GM10847 (cell line): ENCODE data around the gene NEAT1.

Experiments
- POLR2A ChIP-seq: IDR thresholded peaks from 2 replicates; pipeline ENCODE4 v1.6.1; 2011; ENCODE audit not compliant: insufficient read length; ENCODE audit errors: extremely low read depth

Gene NEAT1

GRCh38 chr11:65432686-65433582 is 10.3 kb downstream of the NEAT1 start:
- TF ChIP-seq POLR2A = no peak

DNA sequence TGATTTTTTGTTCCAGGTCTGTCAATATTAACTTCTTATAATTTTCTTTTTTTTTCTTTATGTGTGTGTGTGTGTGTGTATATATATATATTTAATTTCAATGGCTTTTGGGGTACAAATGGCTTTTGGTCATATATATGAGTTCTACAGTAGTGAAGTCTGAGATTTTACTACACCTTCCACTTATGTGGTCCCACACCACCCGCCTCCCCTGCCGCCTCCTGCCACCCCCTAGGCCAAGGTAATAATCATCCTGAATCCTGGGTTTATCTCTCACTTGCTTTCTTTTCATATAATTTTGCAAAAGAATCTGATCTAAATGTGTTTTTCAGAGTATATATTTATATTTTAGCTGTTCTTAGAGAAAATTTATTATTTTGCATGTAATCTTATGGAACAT is 11.1 kb downstream of the NEAT1 start:
- TF ChIP-seq POLR2A = no peak

GRCh38 chr11:65434057-65434666 is 11.6 kb downstream of the NEAT1 start:
- TF ChIP-seq POLR2A = no peak

DNA sequence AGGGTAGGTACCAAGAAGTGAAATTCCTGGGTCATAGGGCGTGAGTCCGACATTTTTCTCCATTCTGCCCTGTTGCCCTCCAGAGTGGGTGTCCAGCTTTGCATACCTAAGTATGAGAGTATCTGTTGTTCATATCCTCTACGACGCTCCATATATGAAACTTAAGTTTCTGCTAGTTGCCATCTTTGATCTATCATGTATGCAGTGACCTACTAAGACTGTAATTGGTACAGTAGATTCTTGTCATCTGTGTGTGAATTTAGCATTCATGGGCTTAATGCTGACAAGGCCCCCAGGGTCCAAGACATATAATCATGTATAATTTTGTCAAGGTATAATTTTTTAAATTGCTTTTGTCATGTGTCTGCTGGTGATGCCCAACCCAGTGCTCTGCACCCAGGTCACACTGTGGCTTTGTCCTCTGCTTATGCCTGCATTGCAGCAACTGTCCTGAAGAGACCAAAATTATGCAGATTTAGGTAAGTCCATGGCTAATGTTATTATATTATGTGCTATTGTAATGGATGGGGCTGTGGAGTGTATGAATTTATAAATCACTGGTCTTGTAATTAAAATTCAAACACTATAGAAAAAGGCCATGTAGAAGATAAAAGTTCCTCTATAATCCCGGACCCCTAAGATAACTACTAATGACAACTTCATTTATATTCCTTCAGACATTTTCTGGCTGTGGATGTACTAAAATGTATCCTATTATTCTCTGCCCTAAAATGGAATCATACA is 12.2 kb downstream of the NEAT1 start:
- no peak for TF ChIP-seq POLR2A

DNA sequence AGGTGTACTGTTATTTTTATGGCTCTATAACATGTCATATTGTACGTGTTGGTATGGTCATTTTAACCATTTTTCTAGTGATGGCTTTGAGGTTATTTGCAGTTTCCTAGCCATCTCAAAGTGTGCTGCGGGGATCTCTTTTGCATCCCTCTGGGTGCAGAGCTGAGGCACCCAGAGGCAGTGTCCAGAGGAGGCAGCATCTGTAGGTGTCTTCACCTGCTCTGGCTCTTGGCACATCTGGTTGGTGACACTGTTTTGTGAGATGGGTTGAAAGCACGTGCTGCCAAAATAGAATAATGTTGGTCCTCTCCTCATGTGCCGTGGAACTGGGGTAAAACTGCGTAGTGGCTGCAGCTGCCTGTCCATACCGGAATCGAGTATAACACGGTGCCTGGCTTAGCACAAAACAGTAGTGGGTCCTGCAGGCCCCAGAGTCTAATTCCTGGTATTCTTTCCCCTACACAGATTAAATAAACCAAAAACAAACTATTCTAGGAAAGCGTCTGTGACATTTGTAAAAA is 12.9 kb downstream of the NEAT1 start:
- no peak for TF ChIP-seq POLR2A

DNA sequence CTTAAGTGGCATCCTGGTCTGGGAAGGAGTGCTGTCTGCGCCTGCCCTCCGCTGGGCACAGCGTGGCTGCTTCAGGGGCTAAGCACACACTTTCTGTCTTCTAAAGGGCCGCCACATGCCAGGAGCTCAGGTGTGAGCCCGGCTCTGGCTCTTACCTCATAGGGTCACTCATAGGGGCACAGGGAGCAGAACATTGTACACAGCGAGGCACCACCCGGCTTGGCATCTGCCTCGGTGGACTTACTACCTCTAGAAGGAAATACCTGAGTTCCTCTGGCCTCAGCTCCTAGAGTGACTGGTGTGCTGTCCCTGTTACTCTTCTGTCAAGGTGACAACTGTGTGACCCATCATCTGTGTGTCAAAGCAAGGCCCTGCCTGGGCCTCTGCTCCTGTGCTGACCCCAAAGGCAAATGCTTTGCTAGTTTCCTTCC is 13.4 kb downstream of the NEAT1 start:
- no peak for TF ChIP-seq POLR2A

GRCh38 chr11:65436412-65437032 is 13.9 kb downstream of the NEAT1 start:
- TF ChIP-seq POLR2A = no peak

GRCh38 chr11:65437436-65438227 is 15.0 kb downstream of the NEAT1 start:
- no peak for TF ChIP-seq POLR2A

- no peak for TF ChIP-seq POLR2A
Observed at GRCh38 chr11:65438257-65439151, 15.9 kb downstream of the NEAT1 start.

DNA sequence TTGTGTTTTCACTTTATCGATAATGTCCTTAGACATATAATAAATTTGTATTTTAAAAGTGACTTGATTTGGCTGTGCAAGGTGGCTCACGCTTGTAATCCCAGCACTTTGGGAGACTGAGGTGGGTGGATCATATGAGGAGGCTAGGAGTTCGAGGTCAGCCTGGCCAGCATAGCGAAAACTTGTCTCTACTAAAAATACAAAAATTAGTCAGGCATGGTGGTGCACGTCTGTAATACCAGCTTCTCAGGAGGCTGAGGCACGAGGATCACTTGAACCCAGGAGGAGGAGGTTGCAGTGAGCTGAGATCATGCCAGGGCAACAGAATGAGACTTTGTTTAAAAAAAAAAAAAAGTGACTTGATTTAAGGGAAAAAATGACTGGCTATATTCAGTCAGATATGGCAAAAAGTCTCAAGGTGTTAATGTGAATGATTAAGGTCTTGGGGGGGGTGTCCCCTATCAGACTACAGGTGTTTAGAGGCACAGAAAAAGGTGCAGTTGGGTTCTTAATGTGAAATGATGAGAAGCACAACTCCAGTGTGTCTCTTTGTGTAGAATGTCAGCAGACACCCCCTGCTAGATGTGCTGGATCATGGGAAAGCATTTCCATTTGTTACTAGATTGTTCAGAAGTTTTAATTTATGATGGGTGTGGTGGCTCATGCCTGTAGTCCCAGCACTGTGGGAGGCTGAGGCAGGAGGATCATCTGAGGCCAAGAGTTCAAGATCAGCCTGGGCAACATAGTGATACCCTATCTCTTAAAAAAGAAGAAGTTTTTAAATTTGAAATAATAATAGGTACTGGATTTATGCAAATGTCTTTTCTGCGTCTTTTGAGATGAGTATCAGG is 17.0 kb downstream of the NEAT1 start:
- no peak for TF ChIP-seq POLR2A

DNA sequence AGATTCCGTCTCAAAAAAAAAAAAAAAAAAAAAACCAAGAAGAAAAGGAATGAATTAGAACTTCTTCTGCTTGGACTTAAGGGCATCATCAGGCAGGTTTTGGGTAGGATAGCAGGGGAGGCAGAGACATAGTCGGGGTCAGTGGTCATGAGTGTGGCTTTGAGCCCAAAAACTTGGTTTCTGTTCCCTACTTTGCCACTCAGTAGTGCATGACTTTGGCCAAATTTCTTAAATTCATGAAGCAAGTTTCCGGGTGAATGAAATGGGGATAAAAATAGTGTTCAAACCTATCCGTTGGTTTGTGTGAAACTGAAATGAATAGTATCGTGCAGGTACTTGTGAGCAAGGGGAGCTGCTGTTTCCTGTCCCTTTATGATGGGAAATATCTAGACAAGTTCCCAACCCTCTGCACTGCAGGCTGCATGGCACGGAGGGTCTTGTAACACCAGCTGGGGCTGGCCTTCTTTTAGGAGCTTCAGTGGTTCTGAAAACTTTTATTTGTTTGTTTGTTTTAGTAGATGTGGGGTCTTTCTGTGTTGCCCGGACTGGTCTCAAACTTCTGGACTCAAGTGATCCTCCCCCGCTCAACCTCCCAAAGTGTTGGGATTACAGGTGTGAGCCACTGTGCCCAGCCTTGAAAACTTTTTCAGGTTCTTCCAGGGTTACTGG is 18.4 kb downstream of the NEAT1 start:
- no peak for TF ChIP-seq POLR2A

DNA sequence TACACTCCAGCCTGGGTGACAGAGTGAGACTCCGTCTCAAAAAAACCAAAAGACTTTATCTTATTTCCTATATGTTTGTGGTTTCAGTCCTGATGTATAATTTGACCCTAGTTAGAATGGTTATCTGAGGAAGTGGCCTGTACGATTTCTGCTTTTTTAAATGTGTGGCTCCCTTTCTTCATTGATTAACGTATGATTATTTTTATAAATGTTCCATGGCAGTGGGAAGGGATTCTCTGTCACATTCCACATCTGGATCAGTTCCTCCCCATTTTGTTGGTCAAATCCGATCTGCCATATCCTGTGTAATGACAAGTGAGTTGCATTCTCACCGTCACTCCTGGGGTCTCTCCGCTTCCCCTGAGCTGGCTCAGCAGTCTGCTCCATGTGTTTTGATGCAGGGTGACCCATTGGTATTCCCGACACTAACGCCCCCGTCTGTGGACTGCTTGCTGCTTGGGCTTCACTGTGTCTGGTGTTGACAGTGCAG is 20.3 kb downstream of the NEAT1 start:
- TF ChIP-seq POLR2A = no peak
